DMS 273 treated with DMSO at 0.1 percent for 48 hours (cell line): ENCODE measurements around the gene PDXDC1.
"Not testable (repeated sequence)": the region's sequence is repeated elsewhere in the genome, so short reads cannot be mapped to it uniquely, and the experiment has no call there.

Experiments
- DNase-seq: peaks from one replicate; lab custom pipeline; 2025; lab: John Stamatoyannopoulos, UW

PDXDC1 gene

DNA sequence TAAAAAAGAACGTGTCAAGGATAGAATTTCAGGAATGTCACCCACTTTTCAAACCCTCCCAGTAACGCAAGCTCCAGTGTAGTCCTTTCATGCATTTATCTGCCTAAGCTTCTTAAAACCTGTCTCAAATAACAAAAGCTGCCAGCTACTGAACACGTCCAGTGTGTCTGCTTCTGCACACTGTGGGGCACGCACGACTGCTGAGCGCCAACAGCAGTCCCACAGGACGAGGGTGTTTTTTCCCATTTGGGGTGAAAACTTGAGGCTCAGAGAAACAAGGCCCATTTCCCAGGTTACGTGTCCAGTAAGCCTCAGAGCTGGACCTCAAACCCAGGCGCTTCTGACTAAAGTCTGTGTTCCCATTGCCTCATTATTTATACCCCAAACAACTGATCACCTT lies 63.9 kb downstream of the PDXDC1 start:
- DNase-seq, result no peak

DNA sequence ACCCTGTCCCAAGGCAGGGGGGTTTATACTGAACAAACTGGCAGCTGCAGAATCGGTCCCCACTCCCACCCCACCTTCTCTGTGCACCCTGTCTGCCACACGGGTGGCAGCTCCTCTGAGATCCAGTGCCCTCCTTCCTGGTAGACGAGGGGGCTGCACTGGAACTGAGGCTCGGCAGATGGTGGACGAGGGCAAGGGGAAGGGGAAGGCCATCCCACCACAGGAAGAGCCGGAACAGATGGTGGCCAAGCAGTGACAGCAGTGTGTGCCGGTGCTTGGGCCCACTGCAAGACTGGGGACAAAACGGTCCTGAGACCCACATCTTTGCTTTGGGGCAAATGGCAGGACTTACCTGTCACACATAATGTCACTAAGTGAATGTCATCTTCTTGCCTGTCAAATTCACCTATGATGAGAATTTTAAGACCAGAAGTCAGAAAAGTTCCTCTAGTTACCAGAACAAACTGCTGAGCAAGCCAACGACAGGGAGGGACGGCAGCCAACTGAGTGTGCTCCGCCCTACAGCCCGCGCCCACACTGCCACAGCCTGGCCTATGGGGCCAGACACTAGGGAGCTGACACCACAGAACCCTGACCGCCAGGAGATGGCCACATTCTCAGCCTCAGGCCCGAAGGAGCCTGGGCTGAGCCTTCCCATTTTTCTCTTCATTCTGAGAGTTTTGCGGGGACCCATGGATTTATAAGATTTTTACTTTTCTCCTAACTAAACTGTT lies 66.6 kb downstream of the PDXDC1 start:
- DNase-seq, result peak; percentile 51

DNA sequence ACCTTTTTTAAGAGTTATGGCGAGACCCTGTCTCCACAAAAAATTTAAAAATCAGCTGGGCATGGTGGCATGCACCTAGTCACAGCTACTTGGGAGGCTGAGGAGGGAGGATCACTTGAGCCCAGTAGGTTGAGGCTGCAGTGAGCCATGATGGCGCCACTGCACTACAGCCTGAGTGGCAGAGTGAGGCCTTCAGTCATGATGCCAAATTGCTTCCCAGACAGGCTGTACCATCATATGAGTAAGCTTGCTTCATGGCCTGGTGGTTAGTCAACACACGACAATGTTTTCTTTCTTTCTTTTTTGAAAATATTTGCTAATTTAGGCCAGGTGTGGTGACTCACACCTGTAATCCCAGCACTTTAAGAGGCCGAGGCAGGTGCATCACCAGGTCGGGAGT lies 68.5 kb downstream of the PDXDC1 start:
- no peak for DNase-seq

DNA sequence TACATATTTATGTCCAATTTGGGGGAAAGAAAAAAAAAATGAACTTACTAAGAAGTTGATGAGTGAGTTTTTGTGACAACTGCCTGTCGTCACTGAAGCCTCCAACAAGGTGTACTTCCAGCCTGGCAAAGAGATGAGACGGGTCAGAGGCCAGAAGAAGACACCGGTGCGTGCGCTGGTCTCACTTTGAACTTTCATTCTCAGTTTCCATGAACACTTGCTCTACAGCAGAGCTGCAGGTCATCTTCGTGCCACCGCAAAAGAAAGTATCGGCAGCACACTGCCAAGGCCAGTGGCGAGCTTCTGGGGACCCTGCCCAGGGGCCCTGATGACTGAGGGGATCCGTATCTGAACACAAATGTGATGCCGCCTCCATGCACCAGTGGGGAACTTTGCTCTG lies 69.5 kb downstream of the PDXDC1 start:
- DNase-seq, result no peak

DNA sequence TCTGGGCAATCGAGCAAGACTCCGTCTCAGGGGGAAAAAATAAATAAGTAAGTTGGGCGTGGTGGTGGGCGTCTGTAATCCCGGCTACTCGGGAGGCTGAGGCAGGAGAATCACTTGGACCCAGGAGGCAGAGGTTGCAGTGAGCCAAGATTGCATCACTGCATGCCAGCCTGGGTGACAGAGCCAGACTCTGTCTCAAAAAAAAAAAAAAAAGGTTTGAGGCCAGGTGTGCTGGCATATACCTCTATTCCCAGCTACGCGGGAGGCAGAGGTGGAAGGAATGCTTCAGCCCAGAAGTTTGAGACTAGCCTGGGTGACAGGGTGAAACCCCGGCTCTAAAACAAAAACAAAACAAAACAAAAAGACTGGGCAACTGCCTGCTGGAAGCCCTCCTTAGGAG lies 70.4 kb downstream of the PDXDC1 start:
- not testable (repeated sequence) for DNase-seq

DNA sequence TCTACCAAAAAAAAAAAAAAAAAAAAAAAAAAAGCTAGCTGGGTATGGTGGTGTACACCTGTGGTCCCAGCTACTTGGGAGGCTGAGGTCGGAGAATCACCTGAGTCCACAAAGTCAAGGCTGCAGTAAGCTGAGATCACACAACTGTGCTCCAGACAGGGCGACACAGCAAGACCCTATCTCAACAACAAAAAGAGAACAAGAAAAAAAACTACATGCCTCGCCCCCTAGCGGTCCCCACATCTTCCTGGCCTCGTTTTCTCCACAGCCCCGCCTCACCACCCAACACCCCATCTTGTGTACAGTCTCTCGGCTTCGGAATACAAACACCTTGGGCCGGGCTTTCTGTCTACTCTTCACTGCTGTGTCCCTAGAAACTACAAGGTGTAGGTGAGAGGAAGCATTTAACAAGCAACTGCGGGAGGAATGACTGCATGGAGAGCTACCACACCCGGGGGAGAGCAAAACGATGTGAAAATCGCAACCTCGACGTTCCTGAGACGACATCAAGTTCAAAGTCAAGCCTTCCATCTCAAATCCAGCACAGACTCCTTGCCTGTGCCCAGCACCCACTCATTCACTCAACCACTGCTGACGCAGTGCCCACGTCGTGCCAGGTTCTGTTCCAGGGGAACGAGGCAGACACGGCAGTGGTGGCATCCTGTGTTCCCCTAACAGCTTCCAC lies 72.0 kb downstream of the PDXDC1 start:
- no peak for DNase-seq

DNA sequence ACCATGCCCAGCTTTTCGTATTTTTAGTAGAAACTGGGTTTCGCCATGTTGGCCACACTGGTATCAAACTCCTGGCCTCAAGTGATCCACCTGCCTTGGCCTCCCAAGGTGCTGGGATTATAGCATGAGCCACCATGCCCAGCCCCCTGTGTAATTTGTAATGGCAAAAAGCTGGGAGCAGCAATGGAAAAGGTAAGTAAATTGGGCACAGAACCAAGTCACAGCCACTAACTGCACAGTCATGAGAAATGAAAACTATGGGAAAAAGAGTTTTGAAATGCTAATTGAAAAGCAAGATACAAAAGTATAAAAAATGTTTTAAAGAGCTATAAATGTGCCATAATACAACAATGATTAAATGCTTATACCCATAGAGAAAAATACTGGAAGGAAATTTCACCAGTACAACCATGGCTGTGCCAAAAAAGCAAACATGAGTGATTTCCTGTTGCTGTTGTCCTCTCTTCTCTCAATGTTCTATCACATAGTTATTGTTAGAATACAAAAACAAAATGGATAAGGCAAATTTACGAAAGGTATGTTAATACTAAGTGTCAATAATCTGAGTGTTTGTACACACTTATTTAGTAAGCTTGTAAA lies 74.9 kb downstream of the PDXDC1 start:
- no peak for DNase-seq

DNA sequence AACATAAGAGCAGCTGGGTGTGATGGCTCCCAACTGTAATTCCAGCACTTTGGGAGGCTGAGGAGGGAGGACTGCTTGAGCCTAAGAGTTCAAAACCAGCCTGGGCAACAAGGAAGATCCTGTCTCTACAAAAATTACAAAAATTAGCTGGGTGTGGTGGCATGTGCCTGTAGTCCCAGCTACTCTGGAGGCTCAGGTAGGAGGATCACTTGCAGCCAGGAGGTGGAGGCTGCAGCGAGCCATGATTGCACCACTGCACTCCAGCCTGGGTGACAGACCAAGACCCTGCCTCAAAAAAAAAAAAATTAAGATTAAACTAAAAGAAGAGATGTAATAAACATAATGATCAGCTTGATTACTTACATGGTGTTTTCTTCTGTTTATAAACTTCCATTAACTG lies 75.6 kb downstream of the PDXDC1 start:
- DNase-seq, result not testable (repeated sequence)

DNA sequence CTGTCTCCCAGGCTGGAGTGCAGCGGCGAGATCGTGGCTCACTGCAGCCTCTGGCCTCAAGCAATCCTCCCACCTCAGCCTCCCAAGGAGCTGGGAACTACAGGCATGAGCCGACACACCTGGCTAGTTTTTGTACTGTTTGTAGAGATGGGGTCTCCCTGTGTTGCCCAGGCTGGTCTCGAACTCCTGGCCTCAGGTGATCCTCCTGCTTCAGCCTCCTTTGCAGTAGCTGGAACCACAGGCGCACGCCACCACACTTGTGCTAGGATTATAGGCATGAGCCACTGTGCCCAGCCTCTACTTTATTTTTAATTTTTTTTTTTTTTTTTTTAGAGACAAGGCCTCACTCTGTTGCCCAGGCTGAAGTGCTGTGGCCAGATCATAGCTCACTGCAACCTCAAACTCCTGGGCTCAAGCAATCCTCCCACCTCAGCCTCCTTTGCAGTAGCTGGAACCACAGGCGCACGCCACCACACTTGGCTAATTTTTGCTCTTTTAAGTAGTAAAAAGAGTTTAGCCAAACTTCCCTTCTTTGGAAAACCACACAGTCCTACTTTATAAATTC lies 76.6 kb downstream of the PDXDC1 start:
- DNase-seq, result no peak

DNA sequence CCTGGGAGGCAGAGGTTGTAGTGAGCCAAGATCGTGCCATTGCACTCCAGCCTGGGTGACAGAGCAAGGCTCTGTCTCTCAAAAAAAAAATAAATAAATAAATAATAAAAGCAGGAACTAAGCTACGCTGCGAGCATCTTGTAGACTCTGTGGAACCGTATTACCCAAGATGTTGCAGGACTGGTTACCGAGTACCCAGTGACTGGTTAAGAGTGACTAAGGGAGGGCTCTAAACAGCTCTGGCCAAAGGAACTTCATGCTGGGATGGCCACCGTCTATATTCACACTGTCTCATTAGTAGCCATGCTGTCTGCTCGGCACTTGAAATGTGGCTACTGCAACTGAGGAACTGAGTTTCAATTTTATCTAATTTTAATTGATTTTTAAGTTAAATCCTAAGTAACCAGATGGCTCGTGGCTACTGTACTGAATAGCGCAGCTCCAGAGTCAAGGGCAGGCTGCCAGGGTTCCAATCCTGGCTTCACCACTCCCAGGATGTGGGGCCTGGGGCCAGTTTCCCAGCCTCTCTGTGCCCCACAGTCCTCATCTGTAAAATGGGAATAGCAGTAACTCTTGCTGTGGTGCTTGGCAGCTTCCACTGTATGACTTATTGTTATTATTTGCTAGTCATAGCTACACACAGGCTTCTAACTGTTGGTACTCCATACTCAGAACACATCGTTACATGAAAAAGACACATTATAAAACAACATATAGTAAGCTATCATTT lies 78.1 kb downstream of the PDXDC1 start:
- DNase-seq, result no peak

DNA sequence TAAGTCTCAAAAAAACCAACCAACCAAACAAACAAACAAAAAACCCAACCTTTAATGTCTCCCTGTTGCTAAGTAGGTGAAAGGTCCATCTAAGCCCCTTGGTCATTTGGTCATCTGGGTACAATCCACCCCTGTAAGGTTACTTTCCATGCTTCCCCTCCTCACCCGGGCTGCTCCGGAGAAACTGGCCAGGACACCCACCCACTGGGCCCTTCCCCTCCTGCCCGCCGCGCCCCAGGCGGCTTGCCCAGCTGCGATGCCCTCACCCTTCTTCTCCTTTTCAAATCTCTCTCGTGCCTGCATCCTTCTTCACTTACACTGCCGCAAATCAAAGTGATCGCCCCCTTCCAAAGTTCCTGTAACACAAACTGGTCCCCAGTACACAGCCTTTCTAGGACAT lies 79.1 kb downstream of the PDXDC1 start:
- DNase-seq, result no peak

DNA sequence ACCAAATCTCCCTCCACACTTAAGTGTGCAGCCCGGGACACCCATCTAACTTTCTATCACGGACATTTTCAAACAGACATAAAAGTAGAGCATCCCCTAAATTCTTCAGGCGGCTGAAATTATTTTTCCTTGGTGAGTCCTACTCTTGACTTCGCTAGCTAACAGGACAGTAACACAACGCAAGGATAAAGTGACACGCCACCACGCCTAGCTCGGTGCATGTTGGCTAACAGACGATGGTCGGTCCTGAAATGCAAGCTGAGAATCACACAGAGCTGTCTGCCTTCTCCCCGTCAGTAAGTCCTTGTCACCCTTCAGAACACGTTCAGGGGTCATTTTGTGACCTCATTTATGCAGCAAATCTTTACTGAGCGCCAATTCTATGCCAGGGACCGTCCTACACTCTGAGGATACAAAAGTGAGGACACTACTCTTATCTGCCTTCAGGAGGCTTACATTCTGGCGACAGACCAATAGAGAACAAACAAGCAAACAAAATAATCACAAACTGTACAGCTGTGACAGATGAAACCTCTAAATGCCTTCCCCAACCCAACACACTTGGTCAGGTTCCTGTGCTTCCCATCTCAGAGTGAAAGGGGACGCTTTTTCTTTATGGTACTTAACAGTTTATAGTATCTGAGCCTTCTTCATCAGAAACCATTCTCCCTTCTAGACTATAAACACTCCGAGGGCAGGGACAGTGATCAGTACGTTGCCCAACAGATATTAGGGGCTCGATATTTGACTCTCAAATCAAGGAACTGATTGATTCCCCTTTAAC lies 79.7 kb downstream of the PDXDC1 start:
- no peak for DNase-seq

DNA sequence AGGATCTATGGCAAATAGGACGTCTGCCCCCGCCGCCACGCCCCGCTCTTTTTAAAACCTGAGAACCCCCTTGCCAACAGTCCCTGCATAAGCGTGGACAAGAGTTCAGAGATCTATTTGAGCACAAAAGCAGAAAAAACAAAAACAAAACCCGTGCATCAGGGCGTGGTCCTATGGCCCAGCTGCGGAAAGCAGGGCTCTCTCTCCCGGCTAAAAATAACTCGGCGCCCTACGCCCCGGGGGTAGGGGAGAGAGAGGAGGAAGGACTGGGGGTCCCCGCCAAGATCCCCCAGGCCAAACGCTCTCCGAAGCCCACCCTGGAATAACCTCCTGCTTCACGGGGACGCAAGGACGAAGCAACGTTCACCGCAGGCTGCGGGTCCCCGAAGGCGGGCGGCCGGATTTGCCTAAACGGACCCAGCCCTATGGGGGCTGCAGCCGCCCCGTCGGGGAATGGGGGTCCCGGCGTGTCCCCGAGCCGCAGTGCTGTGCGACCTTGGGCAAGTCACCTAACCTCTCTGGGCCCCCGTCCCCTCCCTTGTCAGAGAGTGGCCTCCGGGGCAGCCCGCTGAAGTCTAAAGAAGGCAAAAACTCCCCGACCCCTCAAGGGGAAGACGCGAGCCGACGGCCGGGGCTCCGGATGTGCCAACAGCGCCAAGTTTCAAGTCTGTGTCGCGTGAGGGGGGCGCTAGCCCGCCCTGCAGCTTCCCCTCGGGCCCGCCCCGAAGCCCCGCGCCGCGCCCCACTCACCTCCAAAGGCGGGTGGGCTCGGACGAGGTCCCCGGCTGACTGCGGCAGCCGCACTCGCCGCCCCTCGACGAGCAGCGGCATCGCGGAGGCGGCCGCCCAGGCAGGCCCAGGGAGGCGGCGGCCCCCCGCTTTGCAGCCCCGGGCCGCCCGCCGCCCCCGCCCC lies 80.6 kb downstream of the PDXDC1 start:
- DNase-seq, result no peak

DNA sequence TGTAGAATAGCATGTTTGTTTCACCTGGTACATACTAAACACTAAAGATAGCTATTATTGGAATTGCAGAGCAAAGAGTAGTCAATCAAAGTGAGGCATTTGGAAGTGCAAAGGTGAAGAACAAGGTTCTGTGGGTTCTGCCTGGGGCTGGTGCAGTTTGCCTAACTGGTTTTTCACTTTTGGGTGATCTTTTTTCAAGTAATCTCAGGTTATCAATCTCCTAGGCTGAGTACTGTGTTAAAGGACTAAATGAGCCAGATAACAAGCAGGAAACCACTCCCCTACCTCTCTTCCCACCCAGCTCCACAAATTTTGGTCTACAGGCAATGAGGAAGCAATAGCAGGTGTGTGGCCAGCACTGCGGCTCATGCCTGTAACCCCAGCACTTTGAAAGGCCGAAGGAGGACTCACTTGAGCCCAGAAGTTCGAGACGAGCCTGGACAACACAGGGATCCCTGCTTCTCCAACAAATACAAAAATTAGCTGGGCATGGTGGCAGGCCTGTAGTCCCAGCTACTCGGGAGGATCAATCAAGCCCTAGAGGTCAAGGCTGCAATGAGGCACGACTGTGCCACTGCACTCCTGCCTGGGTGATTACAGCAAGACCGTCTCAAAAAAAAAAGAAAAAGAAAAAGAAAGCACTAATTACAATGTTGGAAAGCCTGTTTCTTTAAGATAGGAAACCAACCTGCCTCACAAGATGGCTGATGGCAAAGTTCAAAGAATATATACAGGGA lies 83.0 kb downstream of the PDXDC1 start:
- no peak for DNase-seq

DNA sequence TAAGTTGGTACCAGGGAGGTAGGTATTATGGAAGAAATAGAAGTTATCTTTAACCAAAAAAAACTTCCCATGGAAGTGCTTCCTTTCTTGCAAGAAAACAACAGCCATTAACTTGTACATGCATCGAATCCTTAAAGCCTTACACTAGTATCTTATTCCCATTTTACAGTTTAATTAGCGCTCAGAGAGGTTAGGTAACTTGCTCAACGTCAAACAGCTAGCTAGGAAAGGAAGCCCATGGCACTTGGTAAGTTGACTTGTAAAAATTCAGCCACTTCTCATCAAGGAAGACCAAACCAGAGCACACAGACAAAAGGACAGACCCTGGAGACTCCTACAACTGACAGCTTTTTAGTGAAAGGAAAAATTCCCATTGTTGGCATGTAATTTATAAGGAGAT lies 84.5 kb downstream of the PDXDC1 start:
- no peak for DNase-seq

DNA sequence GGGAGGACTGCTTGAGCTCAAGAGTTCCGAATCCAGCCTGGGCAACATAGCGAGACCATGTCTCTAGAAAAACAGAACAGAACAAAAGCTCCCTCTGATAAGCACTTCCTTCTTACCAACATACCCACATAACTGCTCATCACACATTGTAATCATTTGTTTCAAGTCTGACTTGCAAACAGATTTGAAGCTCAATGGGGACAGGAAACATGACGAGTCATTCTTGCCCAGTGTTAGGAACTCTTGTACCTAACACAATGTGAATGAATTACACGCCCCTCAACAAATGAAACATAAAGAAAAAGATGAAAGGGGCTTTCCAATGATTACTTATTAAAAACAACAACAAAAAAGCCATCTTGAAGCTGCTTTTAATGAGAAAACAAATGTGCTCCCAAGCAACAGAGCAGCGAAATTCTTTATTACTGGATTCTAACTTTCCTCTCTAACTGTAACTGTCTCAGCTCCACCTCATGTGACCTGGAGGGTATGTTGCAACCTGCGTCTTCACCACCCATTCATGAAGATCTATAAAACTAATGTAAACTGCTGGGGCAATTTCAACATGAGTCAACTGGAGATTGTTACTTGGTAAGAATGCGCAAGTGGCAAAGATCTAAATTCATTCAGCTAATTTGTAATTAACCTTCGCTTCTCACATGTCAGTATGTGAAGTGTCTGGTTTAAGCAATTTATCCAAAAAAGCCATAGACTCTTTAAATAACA lies 87.4 kb downstream of the PDXDC1 start:
- DNase-seq, result not testable (repeated sequence)

DNA sequence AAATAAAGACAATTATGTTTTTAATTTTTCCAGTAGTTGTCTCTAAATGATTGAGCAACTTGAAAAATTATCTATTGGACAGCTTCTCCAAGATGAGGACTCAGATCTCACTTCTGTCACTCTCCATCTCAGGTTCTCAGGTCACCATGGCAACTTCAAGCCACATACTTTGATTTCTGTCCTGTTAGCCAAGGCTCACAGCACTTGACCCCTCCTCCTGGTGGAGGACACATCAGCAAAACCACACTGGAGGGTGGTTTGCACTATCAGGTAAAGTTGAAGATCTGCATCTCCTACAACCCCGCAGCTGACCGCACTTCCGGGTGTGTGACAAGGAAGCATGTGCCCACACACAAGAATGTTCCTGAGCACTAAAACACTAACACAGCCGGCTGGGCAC lies 91.1 kb downstream of the PDXDC1 start:
- not testable (repeated sequence) for DNase-seq

DNA sequence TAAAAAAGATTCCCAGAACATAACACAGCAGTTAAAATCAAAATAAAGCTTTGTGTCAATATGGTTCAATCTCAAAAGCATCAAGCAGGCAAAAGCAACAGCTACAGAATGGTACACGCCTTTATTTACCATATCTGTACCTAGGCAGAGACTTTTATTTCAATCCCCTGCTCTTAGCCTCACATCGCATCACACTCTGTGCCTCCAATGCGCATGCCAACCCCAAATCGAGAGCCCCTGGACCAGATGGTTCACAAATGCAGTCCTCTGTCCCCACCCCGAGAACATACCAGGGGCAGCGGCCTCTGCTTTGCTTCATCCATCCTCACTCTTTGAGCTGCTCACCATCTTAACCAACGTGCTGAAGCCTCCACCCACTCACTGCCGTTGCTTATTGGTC lies 91.9 kb downstream of the PDXDC1 start:
- DNase-seq, result not testable (repeated sequence)

DNA sequence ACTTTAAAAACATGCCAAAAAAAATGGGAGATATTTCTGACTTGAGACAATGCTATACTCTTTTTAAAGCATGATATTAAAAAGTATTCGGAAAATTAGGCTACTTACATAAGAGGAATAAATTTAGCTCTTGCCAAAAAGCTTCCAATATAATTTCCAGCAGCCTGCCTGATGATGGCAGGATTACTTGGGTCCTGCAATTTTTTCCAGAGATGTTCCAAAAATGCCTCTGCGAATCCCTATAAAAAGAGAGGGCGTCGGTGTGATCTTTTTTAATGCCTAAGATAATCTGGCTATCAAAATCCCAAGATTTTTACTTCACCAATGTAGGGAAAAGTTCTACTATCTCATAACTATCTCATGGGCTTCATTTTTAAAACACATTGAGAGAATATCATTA lies 96.2 kb downstream of the PDXDC1 start:
- not testable (repeated sequence) for DNase-seq
